HepG2 (cell line): ENCODE data around the gene C4orf17. TPM values are rescaled to one million over a fixed set of nuclear protein-coding genes. Genes with fewer than 3 reads are reported as not detected.
"Not testable (repeated sequence)": the region's sequence is repeated elsewhere in the genome, so short reads cannot be mapped to it uniquely, and the experiment has no call there.

ENCODE experiments used
- ATAC-seq: fragments of 200-7000 bp; cut with Tn5 transposase; 3 replicates; pipeline ENCODE4 v1.9.1; 2020; ENCODE audit warnings: mild to moderate bottlenecking, moderate library complexity
- BruUV-seq: library from RNA; stranded (reverse); fragments of 400-500 nt; replicated peaks from 2 replicates; lab custom pipeline; 2021; lab: Mats Ljungman, UMichigan
- CTCF ChIA-PET: fragments of 300-600 bp; formaldehyde crosslinking; extraction: SDS; loops from one replicate; lab custom pipeline; 2021; ENCODE audit warnings: low total read pairs, inconsistent platforms, low intra/inter-chr PET ratio; lab: Yijun Ruan, JAX
- POLR2A ChIA-PET: fragments of 350-600 bp; sonication (Branson Sonifier 250); formaldehyde crosslinking; loops from one replicate; lab custom pipeline; 2020; ENCODE audit warnings: antibody characterized with exemption, inconsistent platforms; lab: Yijun Ruan, JAX
- DNase-seq: peaks from one replicate; pipeline ENCODE4 v3.0.0-alpha.2; 2015; ENCODE audit warnings: low spot score
- FAIRE-seq: peaks from 3 replicates; lab custom pipeline; 2011; peaks lifted over from hg19 to GRCh38; lab: Jason Lieb, UNC
- H2AFZ ChIP-seq: one replicate; pipeline ENCODE4 v1.6.1; 2011; ENCODE audit warnings: low read length, inconsistent platforms
- H3K27ac ChIP-seq: fragments of 300-600 bp; 3 replicates; pipeline ENCODE4 v1.8.0; 2011; ENCODE audit warnings: mixed run types, mild to moderate bottlenecking, mixed read lengths, low read length, inconsistent platforms; ENCODE audit not compliant: insufficient read depth; ENCODE audit errors: extremely low read length
- H3K27me3 ChIP-seq, 2 experiments: fragments of 200-600 bp in 1 of 2; 2 replicates in 1 of 2; 3 replicates in 1 of 2; pipeline versions ENCODE4 v1.6.0 to v1.8.0; 2011; ENCODE audit warnings: low read length in 2 of 2, mild to moderate bottlenecking in 2 of 2, moderate library complexity in 2 of 2, inconsistent platforms in 1 of 2; ENCODE audit not compliant: insufficient read depth in 2 of 2, control insufficient read depth in 1 of 2
- H3K36me3 ChIP-seq, 2 experiments: fragments of 200-600 bp in 1 of 2; replicated peaks in 1 of 2; 2 replicates in 1 of 2; 3 replicates in 1 of 2; pipeline versions ENCODE4 v1.5.1 to v1.8.0; 2011; ENCODE audit warnings: low read length in 2 of 2, inconsistent platforms in 1 of 2; ENCODE audit not compliant: insufficient read depth in 2 of 2, control insufficient read depth in 1 of 2
- H3K4me1 ChIP-seq: 2 replicates; pipeline ENCODE4 v1.5.1; 2012; ENCODE audit warnings: low read length, inconsistent platforms; ENCODE audit not compliant: insufficient read depth
- H3K4me2 ChIP-seq: 2 replicates; pipeline ENCODE4 v1.6.0; 2011; ENCODE audit warnings: low read depth, low read length, inconsistent platforms
- H3K4me3 ChIP-seq, 3 experiments: fragments of 200-600 bp in 1 of 3; sonication (generic), shearing (Covaris generic) in 1 of 3; replicated peaks in 1 of 3; 2 replicates each; pipeline ENCODE4 v1.5.1; 2011 to 2016; ENCODE audit warnings: low read length in 3 of 3, inconsistent platforms in 2 of 3, low read depth in 2 of 3, mild to moderate bottlenecking in 2 of 3, control low read depth in 1 of 3, mixed read lengths in 1 of 3; ENCODE audit not compliant: insufficient read depth in 1 of 3
- H3K79me2 ChIP-seq: one replicate; pipeline ENCODE4 v1.6.1; 2011; ENCODE audit warnings: low read length, inconsistent platforms; ENCODE audit not compliant: insufficient read depth
- H3K9ac ChIP-seq: 2 replicates; pipeline ENCODE4 v1.6.0; 2011; ENCODE audit warnings: mild to moderate bottlenecking, low read depth, low read length, inconsistent platforms; ENCODE audit not compliant: insufficient read depth
- H3K9me3 ChIP-seq: 2 replicates; pipeline ENCODE4 v1.5.1; 2012; ENCODE audit warnings: mild to moderate bottlenecking, low read length
- H4K20me1 ChIP-seq: 2 replicates; pipeline ENCODE4 v1.6.0; 2011; ENCODE audit warnings: inconsistent platforms, mild to moderate bottlenecking, low read length, moderate library complexity; ENCODE audit not compliant: insufficient read depth
- MAFF ChIP-seq: IDR thresholded peaks from 2 replicates; pipeline ENCODE4 v1.6.1; 2011; ENCODE audit warnings: low read depth, low read length, improper control_type of control experiment
- MAFK ChIP-seq, 2 experiments: IDR thresholded peaks in 1 of 2; conservative IDR thresholded peaks in 1 of 2; 2 replicates each; pipeline ENCODE4 v1.6.1; 2011; ENCODE audit warnings: improper control_type of control experiment in 2 of 2, low read length in 2 of 2
- PHF8 ChIP-seq: sonication (generic); formaldehyde crosslinking; IDR thresholded peaks from 2 replicates; pipeline ENCODE4 v1.5.0; 2020; ENCODE audit warnings: missing genetic modification reagents
- TAF15 ChIP-seq: fragments of 200-400 bp; formaldehyde crosslinking; IDR thresholded peaks from one replicate; pipeline ENCODE4 v1.6.1; 2018; ENCODE audit warnings: mild to moderate bottlenecking, low read depth, low read length; ENCODE audit not compliant: poor library complexity, severe bottlenecking
- ZBTB38 ChIP-seq: sonication (generic); formaldehyde crosslinking; IDR thresholded peaks from 2 replicates; pipeline ENCODE4 v1.5.1; 2020; ENCODE audit warnings: mild to moderate bottlenecking, missing genetic modification reagents
- ZNF441 ChIP-seq: sonication (generic); formaldehyde crosslinking; IDR thresholded peaks from 2 replicates; pipeline ENCODE4 v1.7.0; 2021; ENCODE audit warnings: missing genetic modification reagents, borderline replicate concordance
- ZNF816 ChIP-seq: sonication (generic); formaldehyde crosslinking; IDR thresholded peaks from 2 replicates; pipeline ENCODE4 v1.8.0; 2022; ENCODE audit warnings: missing genetic modification reagents, mild to moderate bottlenecking, borderline replicate concordance
- WGBS: methylation state at CpG from one replicate; pipeline ENCODE4 v1.1.6; 2017; ENCODE audit warnings: low lambda C conversion rate; 5-methylcytosine and 5-hydroxymethylcytosine counted together
- in situ Hi-C: cut with HindIII; loops from 2 replicates; pipeline ENCODE4 v1.10.0; 2017; ENCODE audit warnings: low pct_unique_long_range_greater_than_20kb; ENCODE audit not compliant: extremely low pct_ligation_motif_present
- intact Hi-C: fragments of 100-400 bp; cut with micrococcal nuclease; formaldehyde crosslinking; loops from one replicate; pipeline ENCODE4 v1.10.0; 2022; ENCODE audit not compliant: unreplicated experiment
- polyA plus RNA-seq, 8 experiments: library from polyadenylated mRNA; depleted of rRNA in 3 of 8; stranded (reverse) in 7 of 8; unstranded in 1 of 8; fragments of >200 nt; fragmentation: Illumina TruSeq in 4 of 8; extraction: Trizol in 4 of 8; gene quantifications; 2 replicates each; pipeline versions ENCODE4 v1.2.1 to v1.2.3, GENCODE V29; 2011 to 2016; ENCODE audit warnings: low read depth in 4 of 8, missing spikeins in 1 of 8, mixed read lengths in 1 of 8; ENCODE audit not compliant: insufficient read depth in 1 of 8
- total RNA-seq, 5 experiments: library from RNA; depleted of rRNA; stranded (reverse); fragments of >200 nt; fragmentation: Illumina TruSeq; extraction: Trizol; gene quantifications; 2 replicates each; pipeline ENCODE4 v1.2.3, GENCODE V29; 2016; ENCODE audit warnings: low read depth in 1 of 5
- TF ChIP-seq, protein P1 (sequence below): sonication (generic); formaldehyde crosslinking; IDR thresholded peaks from 2 replicates; pipeline ENCODE4 v1.8.0; 2022; ENCODE audit warnings: mild to moderate bottlenecking, missing genetic modification reagents, moderate library complexity

Gene C4orf17
- total and polyA plus RNA-seq, 2 of the 13 experiments (the other 11 are each of a cell fraction or from before 2014, with no cell fraction given), result not detected

DNA sequence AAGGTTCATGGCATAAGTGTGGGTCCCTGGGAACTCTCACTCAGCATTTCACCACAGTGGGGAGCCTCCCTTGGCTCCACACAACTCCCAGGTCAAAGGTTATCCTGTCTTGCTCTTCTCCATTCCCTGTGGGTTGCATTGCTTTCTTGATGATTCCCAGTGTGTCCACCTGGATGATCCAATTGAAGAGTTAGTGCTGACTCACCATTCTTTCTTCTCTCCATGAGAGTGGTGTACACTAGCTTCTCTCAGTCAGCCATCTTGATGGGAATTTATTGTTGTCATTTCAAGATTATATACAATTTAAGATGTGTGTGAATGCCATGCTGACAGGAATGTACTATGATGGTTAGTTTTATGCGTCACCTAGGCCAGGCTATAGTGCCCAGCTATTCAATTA lies 25.6 kb upstream of the C4orf17 start:
- DNase-seq, result no peak
- TF ChIP-seq, protein P1, sequence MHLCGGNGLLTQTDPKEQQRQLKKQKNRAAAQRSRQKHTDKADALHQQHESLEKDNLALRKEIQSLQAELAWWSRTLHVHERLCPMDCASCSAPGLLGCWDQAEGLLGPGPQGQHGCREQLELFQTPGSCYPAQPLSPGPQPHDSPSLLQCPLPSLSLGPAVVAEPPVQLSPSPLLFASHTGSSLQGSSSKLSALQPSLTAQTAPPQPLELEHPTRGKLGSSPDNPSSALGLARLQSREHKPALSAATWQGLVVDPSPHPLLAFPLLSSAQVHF, result no peak
- no peak for TF ChIP-seq ZBTB38 (CRISPR knock-in tag)
- peak; percentile 59 for TF ChIP-seq MAFF
- TF ChIP-seq TAF15, result no peak
- no peak for TF ChIP-seq PHF8 (CRISPR knock-in tag)
- TF ChIP-seq ZNF441, result no peak
- TF ChIP-seq MAFK (conservative IDR thresholded peaks at IDR 0.05 in 1 of 2, IDR thresholded peaks at IDR 0.05 in 1 of 2; ENCODE audit: low read length in 2 of 2), result peak; percentile 67 to 80
- TF ChIP-seq, all 625 proteins: peak for 2
- no TSS peak for BruUV-seq
- Histone ChIP-seq H3K4me1 (no peaks in the 10 kb centered on the region), H3K4me2 (no peak overlapping the region), H3K27ac (no peak overlapping the region), H3K4me3 (no peak overlapping the region), H3K79me2 (no peaks in the 10 kb centered on the region), H2AFZ (no peak overlapping the region), H4K20me1 (no peaks in the 10 kb centered on the region), H3K27me3 (no peaks in the 10 kb centered on the region; a peak in 2 of 5 replicates), H3K9me3 (peaks cover 25% of the 10 kb centered on the region), H3K9ac (no peak overlapping the region), H3K36me3 (no peaks in the 10 kb centered on the region)
- CTCF ChIA-PET, result no interaction called here
- POLR2A ChIA-PET, result no interaction called here
- 0% methylated on average over 1 of the region's 1 CpG for whole genome bisulfite sequencing
- in situ Hi-C loops, result no loop called here
- intact Hi-C loops, result no loop called here
- ATAC-seq (no peak), FAIRE-seq (no peak)

DNA sequence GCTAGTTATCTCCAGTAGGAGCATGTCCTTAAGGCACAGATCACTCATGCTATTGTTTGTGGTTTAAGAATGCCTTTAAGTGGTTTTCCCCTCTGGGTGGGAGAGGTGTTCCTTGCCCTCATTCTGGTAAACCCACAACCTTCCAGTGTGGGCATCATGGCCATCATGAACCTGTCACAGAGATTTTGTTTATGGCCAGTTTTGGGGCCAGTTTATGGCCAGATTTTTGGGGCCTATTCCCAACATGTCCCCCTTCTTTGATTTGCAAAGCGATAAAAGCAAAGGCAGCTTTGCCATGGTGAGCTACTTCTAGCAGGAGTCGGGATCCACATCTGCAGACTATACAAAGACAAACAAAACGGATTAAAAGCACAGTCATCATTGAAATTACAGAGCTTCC lies 24.2 kb upstream of the C4orf17 start:
- ATAC-seq, H3K36me3 ChIP-seq, H3K27ac ChIP-seq, H3K27me3 ChIP-seq, POLR2A ChIA-PET, H4K20me1 ChIP-seq, H3K4me3 ChIP-seq, BruUV-seq, in situ Hi-C loops, H2AFZ ChIP-seq: not testable (repeated sequence)
- WGBS, result 13% methylated on average over 3 of the region's 3 CpGs
- intact Hi-C loops, result loop anchor here (1.0 kb wide), 1 partner anchor 10 kb away; no protein-coding TSS in a partner anchor
- H3K9me3 ChIP-seq, result peaks cover 25% of the 10 kb centered on the region
- TF ChIP-seq ZNF816 (CRISPR knock-in tag), result peak; percentile 99
- TF ChIP-seq, all 625 proteins: peak for 1; not testable (repeated sequence) for 624
- FAIRE-seq, H3K79me2 ChIP-seq, H3K4me1 ChIP-seq, H3K9ac ChIP-seq, DNase-seq, CTCF ChIA-PET, H3K4me2 ChIP-seq: not testable (repeated sequence)
